Lower lobe of right lung (tissue), 2 donors: ENCODE data around the gene IGFL2. TPM values are rescaled to one million over a fixed set of nuclear protein-coding genes. Genes with fewer than 3 reads are reported as not detected.

Experiments used
- ATAC-seq, 2 donors: fragments of 200-7000 bp; cut with Tn5 transposase; one replicate each; pipeline ENCODE4 v1.9.1; 2020 to 2022; ENCODE audit warnings: mild to moderate bottlenecking in 2 of 2, moderate library complexity in 2 of 2
- DNase-seq: peaks from one replicate; pipeline ENCODE4 v3.0.0-alpha.2; 2020
- H3K27ac ChIP-seq: fragments of 200-600 bp; one replicate; pipeline ENCODE4 v1.8.0; 2022
- H3K27me3 ChIP-seq: fragments of 200-600 bp; one replicate; pipeline ENCODE4 v1.8.0; 2022; ENCODE audit warnings: low read depth
- H3K36me3 ChIP-seq: fragments of 200-600 bp; one replicate; pipeline ENCODE4 v1.8.0; 2022; ENCODE audit warnings: mild to moderate bottlenecking
- H3K4me1 ChIP-seq: fragments of 200-600 bp; one replicate; pipeline ENCODE4 v1.8.0; 2022
- H3K4me3 ChIP-seq: fragments of 200-600 bp; one replicate; pipeline ENCODE4 v1.8.0; 2022; ENCODE audit warnings: mild to moderate bottlenecking
- H3K9me3 ChIP-seq: fragments of 200-600 bp; one replicate; pipeline ENCODE4 v1.8.0; 2022
- intact Hi-C: fragments of 100-400 bp; cut with DNase I; formaldehyde crosslinking; loops from one replicate; pipeline ENCODE4 v1.11.0; 2022
- total RNA-seq: library from RNA; stranded (reverse); fragmentation: NEBNext Ultra II Directional; extraction: Animal tissue kit (Norgen Biotek cat#: 25700); gene quantifications from one replicate; pipeline ENCODE4 v1.2.1, GENCODE V29; 2021
- TF ChIP-seq, protein P1 (sequence below): fragments of 200-600 bp; IDR thresholded peaks from one replicate; pipeline ENCODE4 v1.8.0; 2022; ENCODE audit warnings: antibody characterized with exemption, mild to moderate bottlenecking
- donor health status: DM: no; HTN: yes; CAD: no; lungs with severe emphysema.

IGFL2 gene
- total RNA-seq, 1 donor from 2014 or later = not detected

DNA sequence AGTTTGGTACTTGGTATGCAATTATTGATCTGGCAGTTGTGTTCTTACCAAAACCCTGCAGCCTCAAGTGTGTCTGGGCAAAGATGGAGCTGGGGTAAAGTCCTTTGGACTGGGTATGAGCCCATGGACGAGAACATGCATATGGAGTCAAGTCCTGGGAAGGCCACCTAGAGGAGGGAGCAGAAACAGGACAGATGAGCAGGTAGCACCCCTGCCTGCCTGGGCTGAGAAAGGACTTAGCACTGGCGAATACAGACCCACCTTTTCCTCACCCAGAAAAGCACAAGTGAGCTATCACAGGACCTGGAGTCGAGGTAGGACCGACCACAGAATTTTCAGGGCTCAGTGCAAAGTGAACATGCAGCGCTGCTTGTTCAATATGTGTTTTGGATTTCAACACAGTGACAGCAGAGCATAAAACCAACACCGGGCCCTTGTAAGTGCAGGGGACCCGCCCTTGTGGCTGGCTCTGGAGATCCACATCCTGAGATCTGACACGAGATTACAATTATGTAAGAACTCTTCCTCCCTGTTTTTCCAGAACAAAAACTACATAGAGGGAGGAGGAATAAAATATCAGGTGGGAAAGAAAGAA lies 25.9 kb downstream of the IGFL2 start:
- no peak overlapping the region for H3K27ac ChIP-seq
- TF ChIP-seq, protein P1, sequence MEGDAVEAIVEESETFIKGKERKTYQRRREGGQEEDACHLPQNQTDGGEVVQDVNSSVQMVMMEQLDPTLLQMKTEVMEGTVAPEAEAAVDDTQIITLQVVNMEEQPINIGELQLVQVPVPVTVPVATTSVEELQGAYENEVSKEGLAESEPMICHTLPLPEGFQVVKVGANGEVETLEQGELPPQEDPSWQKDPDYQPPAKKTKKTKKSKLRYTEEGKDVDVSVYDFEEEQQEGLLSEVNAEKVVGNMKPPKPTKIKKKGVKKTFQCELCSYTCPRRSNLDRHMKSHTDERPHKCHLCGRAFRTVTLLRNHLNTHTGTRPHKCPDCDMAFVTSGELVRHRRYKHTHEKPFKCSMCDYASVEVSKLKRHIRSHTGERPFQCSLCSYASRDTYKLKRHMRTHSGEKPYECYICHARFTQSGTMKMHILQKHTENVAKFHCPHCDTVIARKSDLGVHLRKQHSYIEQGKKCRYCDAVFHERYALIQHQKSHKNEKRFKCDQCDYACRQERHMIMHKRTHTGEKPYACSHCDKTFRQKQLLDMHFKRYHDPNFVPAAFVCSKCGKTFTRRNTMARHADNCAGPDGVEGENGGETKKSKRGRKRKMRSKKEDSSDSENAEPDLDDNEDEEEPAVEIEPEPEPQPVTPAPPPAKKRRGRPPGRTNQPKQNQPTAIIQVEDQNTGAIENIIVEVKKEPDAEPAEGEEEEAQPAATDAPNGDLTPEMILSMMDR = no peak
- intact Hi-C loops = no loop called here
- H3K36me3 ChIP-seq = no peaks in the 10 kb centered on the region
- H3K27me3 ChIP-seq = peaks cover 9% of the 10 kb centered on the region
- ATAC-seq (no peak), DNase-seq (no peak)
- H3K4me3 ChIP-seq = no peak overlapping the region
- H3K9me3 ChIP-seq = no peaks in the 10 kb centered on the region
- no peaks in the 10 kb centered on the region for H3K4me1 ChIP-seq

DNA sequence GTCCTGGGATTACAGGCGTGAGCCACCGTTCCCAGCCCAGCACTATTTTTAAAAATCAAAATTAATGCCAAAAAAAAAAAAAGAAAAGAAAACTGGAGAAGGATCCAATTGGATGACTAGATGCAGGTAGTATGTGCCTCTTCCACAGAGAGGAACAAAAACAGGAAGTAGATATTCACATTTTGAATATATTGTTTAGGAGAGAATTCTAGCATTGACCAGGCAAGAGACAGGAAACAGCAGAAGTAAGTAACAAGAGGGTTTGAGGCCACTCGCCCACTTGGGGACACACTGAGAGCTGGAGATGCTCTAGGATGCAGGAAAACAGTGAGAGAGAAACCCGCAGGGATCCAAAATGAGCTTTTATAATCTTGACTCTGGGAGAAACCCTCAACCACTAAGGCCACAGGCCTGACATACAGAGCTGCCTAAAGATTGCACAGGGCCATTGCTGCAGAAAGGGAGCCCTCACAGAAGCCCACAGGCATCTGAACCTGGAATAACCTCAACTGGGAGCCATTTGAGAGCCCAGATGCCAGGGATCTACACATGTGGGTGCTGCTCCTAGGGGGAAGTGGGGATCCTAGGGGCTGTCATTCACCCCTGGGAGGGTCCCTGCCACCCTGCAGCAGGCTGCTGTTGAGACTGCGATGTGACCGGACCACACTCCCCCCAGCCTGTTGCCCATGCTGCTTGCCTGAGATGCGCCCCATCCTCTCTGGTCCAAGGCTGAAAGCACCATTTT lies 28.2 kb downstream of the IGFL2 start:
- Histone ChIP-seq H3K36me3 (no peaks in the 10 kb centered on the region), H3K27ac (no peak overlapping the region), H3K27me3 (peaks cover 9% of the 10 kb centered on the region), H3K4me3 (no peak overlapping the region), H3K9me3 (no peaks in the 10 kb centered on the region), H3K4me1 (no peaks in the 10 kb centered on the region)
- DNase-seq (no peak), ATAC-seq (no peak)
- intact Hi-C loops = no loop called here
- TF ChIP-seq, protein P1 = no peak

DNA sequence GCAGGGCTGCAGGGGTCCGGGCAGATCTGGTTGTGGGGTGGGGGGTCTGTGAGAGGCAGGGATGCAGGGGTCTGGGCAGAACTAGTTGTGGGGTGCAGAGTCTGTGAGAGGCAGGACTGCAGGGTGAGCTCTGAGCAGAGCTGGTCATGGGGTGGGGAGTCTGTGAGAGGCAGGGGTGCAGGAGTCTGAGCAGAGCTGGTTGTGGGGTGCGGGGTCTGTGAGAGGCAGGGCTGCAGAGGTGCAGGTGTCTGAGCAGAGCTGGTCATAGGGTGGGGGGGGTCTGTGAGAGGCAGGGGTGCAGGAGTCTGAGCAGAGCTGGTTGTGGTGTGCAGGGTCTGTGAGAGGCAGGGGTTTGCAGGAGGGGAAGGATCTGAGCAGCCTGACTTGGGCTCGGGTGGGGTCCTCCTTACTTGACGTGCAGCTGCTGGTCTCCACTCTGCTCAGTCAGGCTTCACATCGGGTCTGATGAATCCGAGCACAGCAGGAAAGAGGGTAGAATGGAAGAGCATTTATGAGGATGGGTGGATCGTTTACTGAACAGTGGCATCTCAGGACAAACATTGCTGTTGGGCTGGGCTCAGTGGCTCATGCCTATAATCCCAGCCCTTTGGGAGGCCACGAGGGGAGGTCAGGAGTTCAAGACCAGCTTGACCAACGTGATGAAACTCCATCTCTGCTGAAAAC lies 31.2 kb downstream of the IGFL2 start:
- intact Hi-C loops = no loop called here
- Histone ChIP-seq H3K27me3 (peaks cover 4% of the 10 kb centered on the region), H3K27ac (no peak overlapping the region), H3K36me3 (no peaks in the 10 kb centered on the region), H3K4me1 (no peaks in the 10 kb centered on the region), H3K4me3 (no peak overlapping the region), H3K9me3 (no peaks in the 10 kb centered on the region)
- ATAC-seq (no peak), DNase-seq (no peak)
- TF ChIP-seq, protein P1 = no peak

DNA sequence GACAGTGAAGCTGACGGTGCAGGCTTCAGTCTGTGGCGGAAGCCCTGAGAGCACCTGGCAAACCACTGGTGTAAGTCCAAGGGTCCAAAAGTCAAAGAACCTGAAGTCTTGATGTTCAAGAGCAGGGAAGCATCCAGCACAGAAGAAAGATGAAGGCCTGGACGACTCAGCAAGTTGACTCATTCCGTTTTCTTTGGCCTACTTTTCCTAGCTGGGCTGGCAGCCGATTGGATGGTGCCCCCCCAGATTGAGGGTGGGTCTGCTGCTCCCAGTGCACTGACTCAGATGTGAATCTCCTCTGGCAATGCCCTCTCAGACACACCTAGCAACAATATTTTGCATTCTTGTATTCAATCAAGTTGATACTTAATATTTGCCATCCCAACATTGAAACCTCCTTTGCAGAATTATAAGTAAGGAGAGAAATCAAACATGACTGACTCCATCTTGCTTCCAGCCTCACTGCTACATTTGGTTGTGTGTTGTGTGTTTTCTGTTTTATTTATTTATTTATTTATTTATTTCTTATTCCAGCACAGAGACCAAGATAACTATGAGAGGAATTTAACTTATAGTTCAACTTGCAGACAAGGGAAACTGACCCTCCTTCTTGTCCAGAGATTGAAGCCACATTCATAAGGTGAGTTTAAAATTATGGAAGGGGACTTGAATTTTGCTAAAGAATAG lies 32.8 kb downstream of the IGFL2 start:
- Histone ChIP-seq H3K4me3 (no peak overlapping the region), H3K9me3 (no peaks in the 10 kb centered on the region), H3K4me1 (no peaks in the 10 kb centered on the region), H3K36me3 (no peaks in the 10 kb centered on the region), H3K27me3 (no peaks in the 10 kb centered on the region), H3K27ac (no peak overlapping the region)
- intact Hi-C loops = no loop called here
- no peak for ATAC-seq
- TF ChIP-seq, protein P1 = no peak
- DNase-seq = no peak

DNA sequence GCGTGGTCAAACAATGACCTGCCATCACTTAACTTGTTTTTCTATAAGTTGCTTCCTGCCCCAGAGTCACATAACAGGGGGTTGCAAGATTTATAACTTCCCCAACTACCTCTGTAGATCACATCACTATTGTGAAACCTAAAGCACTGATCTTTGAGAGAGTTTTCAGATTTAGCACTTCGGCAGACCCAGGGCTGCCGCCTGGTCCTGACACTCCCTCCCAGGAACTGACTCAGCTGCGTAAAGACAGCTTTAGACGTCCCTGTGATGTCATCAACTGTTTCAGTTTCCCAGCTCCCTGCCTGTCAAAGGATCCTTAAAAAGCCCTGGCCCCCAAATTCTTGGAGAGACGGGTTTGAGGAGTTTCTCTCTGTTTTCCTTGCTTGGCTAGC lies 33.3 kb downstream of the IGFL2 start:
- intact Hi-C loops = no loop called here
- DNase-seq = no peak
- ATAC-seq = no peak

More for the DNA sequence above, 33.3 kb downstream of the IGFL2 start:
- Histone ChIP-seq H3K36me3 (no peaks in the 10 kb centered on the region), H3K4me3 (no peak overlapping the region), H3K4me1 (no peaks in the 10 kb centered on the region), H3K9me3 (no peaks in the 10 kb centered on the region), H3K27me3 (no peaks in the 10 kb centered on the region), H3K27ac (no peak overlapping the region)
- TF ChIP-seq, protein P1 = no peak
